HepG2 (cell line): ENCODE results near the gene CRHR1. TPM values are rescaled to one million over a fixed set of nuclear protein-coding genes. Genes with fewer than 3 reads are reported as not detected.

Experiments
- ATAC-seq: fragments of 200-7000 bp; cut with Tn5 transposase; 3 replicates; pipeline ENCODE4 v1.9.1; 2020; ENCODE audit warnings: mild to moderate bottlenecking, moderate library complexity
- BruUV-seq: library from RNA; stranded (reverse); fragments of 400-500 nt; replicated peaks from 2 replicates; lab custom pipeline; 2021; lab: Mats Ljungman, UMichigan
- CTCF ChIA-PET: fragments of 300-600 bp; formaldehyde crosslinking; extraction: SDS; loops from one replicate; lab custom pipeline; 2021; ENCODE audit warnings: low total read pairs, inconsistent platforms, low intra/inter-chr PET ratio; lab: Yijun Ruan, JAX
- POLR2A ChIA-PET: fragments of 350-600 bp; sonication (Branson Sonifier 250); formaldehyde crosslinking; loops from one replicate; lab custom pipeline; 2020; ENCODE audit warnings: antibody characterized with exemption, inconsistent platforms; lab: Yijun Ruan, JAX
- DNase-seq: peaks from one replicate; pipeline ENCODE4 v3.0.0-alpha.2; 2015; ENCODE audit warnings: low spot score
- FAIRE-seq: peaks from 3 replicates; lab custom pipeline; 2011; peaks lifted over from hg19 to GRCh38; lab: Jason Lieb, UNC
- H2AFZ ChIP-seq: one replicate; pipeline ENCODE4 v1.6.1; 2011; ENCODE audit warnings: low read length, inconsistent platforms
- H3K27ac ChIP-seq: fragments of 300-600 bp; 3 replicates; pipeline ENCODE4 v1.8.0; 2011; ENCODE audit warnings: mixed run types, mild to moderate bottlenecking, mixed read lengths, low read length, inconsistent platforms; ENCODE audit not compliant: insufficient read depth; ENCODE audit errors: extremely low read length
- H3K27me3 ChIP-seq, 2 experiments: fragments of 200-600 bp in 1 of 2; 2 replicates in 1 of 2; 3 replicates in 1 of 2; pipeline versions ENCODE4 v1.6.0 to v1.8.0; 2011; ENCODE audit warnings: low read length in 2 of 2, mild to moderate bottlenecking in 2 of 2, moderate library complexity in 2 of 2, inconsistent platforms in 1 of 2; ENCODE audit not compliant: insufficient read depth in 2 of 2, control insufficient read depth in 1 of 2
- H3K36me3 ChIP-seq, 2 experiments: fragments of 200-600 bp in 1 of 2; replicated peaks in 1 of 2; 2 replicates in 1 of 2; 3 replicates in 1 of 2; pipeline versions ENCODE4 v1.5.1 to v1.8.0; 2011; ENCODE audit warnings: low read length in 2 of 2, inconsistent platforms in 1 of 2; ENCODE audit not compliant: insufficient read depth in 2 of 2, control insufficient read depth in 1 of 2
- H3K4me1 ChIP-seq: 2 replicates; pipeline ENCODE4 v1.5.1; 2012; ENCODE audit warnings: low read length, inconsistent platforms; ENCODE audit not compliant: insufficient read depth
- H3K4me2 ChIP-seq: 2 replicates; pipeline ENCODE4 v1.6.0; 2011; ENCODE audit warnings: low read depth, low read length, inconsistent platforms
- H3K4me3 ChIP-seq, 3 experiments: fragments of 200-600 bp in 1 of 3; sonication (generic), shearing (Covaris generic) in 1 of 3; replicated peaks in 1 of 3; 2 replicates each; pipeline ENCODE4 v1.5.1; 2011 to 2016; ENCODE audit warnings: low read length in 3 of 3, inconsistent platforms in 2 of 3, low read depth in 2 of 3, mild to moderate bottlenecking in 2 of 3, control low read depth in 1 of 3, mixed read lengths in 1 of 3; ENCODE audit not compliant: insufficient read depth in 1 of 3
- H3K79me2 ChIP-seq: one replicate; pipeline ENCODE4 v1.6.1; 2011; ENCODE audit warnings: low read length, inconsistent platforms; ENCODE audit not compliant: insufficient read depth
- H3K9ac ChIP-seq: 2 replicates; pipeline ENCODE4 v1.6.0; 2011; ENCODE audit warnings: mild to moderate bottlenecking, low read depth, low read length, inconsistent platforms; ENCODE audit not compliant: insufficient read depth
- H3K9me3 ChIP-seq: 2 replicates; pipeline ENCODE4 v1.5.1; 2012; ENCODE audit warnings: mild to moderate bottlenecking, low read length
- H4K20me1 ChIP-seq: 2 replicates; pipeline ENCODE4 v1.6.0; 2011; ENCODE audit warnings: inconsistent platforms, mild to moderate bottlenecking, low read length, moderate library complexity; ENCODE audit not compliant: insufficient read depth
- BRCA1 ChIP-seq: sonication (generic); formaldehyde crosslinking; IDR thresholded peaks from 2 replicates; pipeline ENCODE4 v1.4.0; 2020; ENCODE audit warnings: missing genetic modification reagents
- GMEB1 ChIP-seq: sonication (generic); formaldehyde crosslinking; IDR thresholded peaks from 2 replicates; pipeline ENCODE4 v1.5.1; 2020; ENCODE audit warnings: missing genetic modification reagents, mild to moderate bottlenecking, borderline replicate concordance
- HDAC1 ChIP-seq: sonication (generic); formaldehyde crosslinking; IDR thresholded peaks from 2 replicates; pipeline ENCODE4 v1.5.1; 2020; ENCODE audit warnings: mild to moderate bottlenecking, missing genetic modification reagents
- HOXA9 ChIP-seq: sonication (generic); formaldehyde crosslinking; IDR thresholded peaks from 2 replicates; pipeline ENCODE4 v1.8.1; 2022; ENCODE audit warnings: missing genetic modification reagents, mild to moderate bottlenecking, moderate library complexity, borderline replicate concordance
- KIAA2018 ChIP-seq: sonication (generic); formaldehyde crosslinking; IDR thresholded peaks from 2 replicates; pipeline ENCODE4 v1.5.0; 2020; ENCODE audit warnings: mild to moderate bottlenecking, missing genetic modification reagents, borderline replicate concordance
- KLF15 ChIP-seq: sonication (generic); formaldehyde crosslinking; IDR thresholded peaks from 2 replicates; pipeline ENCODE4 v1.8.1; 2023; ENCODE audit warnings: borderline replicate concordance, mild to moderate bottlenecking, inconsistent platforms, missing genetic modification reagents, mixed read lengths
- NFE2L1 ChIP-seq: sonication (generic); formaldehyde crosslinking; IDR thresholded peaks from 2 replicates; pipeline ENCODE4 v1.4.0; 2020; ENCODE audit warnings: missing genetic modification reagents, mild to moderate bottlenecking, borderline replicate concordance
- RARA ChIP-seq: IDR thresholded peaks from 2 replicates; pipeline ENCODE4 v1.6.1; 2016; ENCODE audit warnings: missing genetic modification reagents, missing compliant biosample characterization
- SMARCE1 ChIP-seq: fragments of 450-650 bp; IDR thresholded peaks from 2 replicates; pipeline ENCODE4 v1.6.1; 2017; ENCODE audit warnings: borderline replicate concordance
- ZFP91 ChIP-seq: sonication (generic); formaldehyde crosslinking; IDR thresholded peaks from 2 replicates; pipeline ENCODE4 v1.9.0; 2022; ENCODE audit warnings: missing genetic modification reagents, mild to moderate bottlenecking, borderline replicate concordance
- ZNF282 ChIP-seq: fragments of 450-650 bp; IDR thresholded peaks from 2 replicates; pipeline ENCODE4 v1.6.1; 2018; ENCODE audit not compliant: partially characterized antibody
- ZNF563 ChIP-seq: sonication (generic); formaldehyde crosslinking; IDR thresholded peaks from 2 replicates; pipeline ENCODE4 v1.8.0; 2022; ENCODE audit warnings: mild to moderate bottlenecking, moderate library complexity, missing genetic modification reagents
- ZNF773 ChIP-seq: sonication (generic); formaldehyde crosslinking; IDR thresholded peaks from 2 replicates; pipeline ENCODE4 v1.4.0; 2020; ENCODE audit warnings: missing genetic modification reagents, borderline replicate concordance
- WGBS: methylation state at CpG from one replicate; pipeline ENCODE4 v1.1.6; 2017; ENCODE audit warnings: low lambda C conversion rate; 5-methylcytosine and 5-hydroxymethylcytosine counted together
- in situ Hi-C: cut with HindIII; loops from 2 replicates; pipeline ENCODE4 v1.10.0; 2017; ENCODE audit warnings: low pct_unique_long_range_greater_than_20kb; ENCODE audit not compliant: extremely low pct_ligation_motif_present
- intact Hi-C: fragments of 100-400 bp; cut with micrococcal nuclease; formaldehyde crosslinking; loops from one replicate; pipeline ENCODE4 v1.10.0; 2022; ENCODE audit not compliant: unreplicated experiment
- polyA plus RNA-seq, 8 experiments: library from polyadenylated mRNA; depleted of rRNA in 3 of 8; stranded (reverse) in 7 of 8; unstranded in 1 of 8; fragments of >200 nt; fragmentation: Illumina TruSeq in 4 of 8; extraction: Trizol in 4 of 8; gene quantifications; 2 replicates each; pipeline versions ENCODE4 v1.2.1 to v1.2.3, GENCODE V29; 2011 to 2016; ENCODE audit warnings: low read depth in 4 of 8, missing spikeins in 1 of 8, mixed read lengths in 1 of 8; ENCODE audit not compliant: insufficient read depth in 1 of 8
- total RNA-seq, 5 experiments: library from RNA; depleted of rRNA; stranded (reverse); fragments of >200 nt; fragmentation: Illumina TruSeq; extraction: Trizol; gene quantifications; 2 replicates each; pipeline ENCODE4 v1.2.3, GENCODE V29; 2016; ENCODE audit warnings: low read depth in 1 of 5

CRHR1 gene
- total and polyA plus RNA-seq, 2 of the 13 experiments (the other 11 are each of a cell fraction or from before 2014, with no cell fraction given): not detected

GRCh38 chr17:45823598-45823997 is 39.5 kb downstream of the CRHR1 start:
- CTCF ChIA-PET: no interaction called here
- 29% methylated on average over 10 of the region's 10 CpGs for WGBS
- no peak overlapping the region for H3K4me2 ChIP-seq
- no peak overlapping the region for H3K9ac ChIP-seq
- intact Hi-C loops: no loop called here
- H4K20me1 ChIP-seq: no peaks in the 10 kb centered on the region
- POLR2A ChIA-PET: no interaction called here
- in situ Hi-C loops: no loop called here
- H3K9me3 ChIP-seq: no peaks in the 10 kb centered on the region
- FAIRE-seq (no peak), DNase-seq (no peak), ATAC-seq (no peak)
- no peaks in the 10 kb centered on the region for H3K4me1 ChIP-seq
- TF ChIP-seq GMEB1 (CRISPR knock-in tag): no peak
- TF ChIP-seq ZNF563: no peak
- no peak for TF ChIP-seq RARA (CRISPR knock-in tag)
- no peak for TF ChIP-seq HDAC1 (CRISPR knock-in tag)
- no peak for TF ChIP-seq ZFP91
- no peak for TF ChIP-seq ZNF282
- TF ChIP-seq ZNF773 (CRISPR knock-in tag): no peak
- TF ChIP-seq KIAA2018: no peak
- no peak for TF ChIP-seq SMARCE1
- TF ChIP-seq NFE2L1 (CRISPR knock-in tag): no peak
- no peak for TF ChIP-seq BRCA1
- TF ChIP-seq HOXA9 (CRISPR knock-in tag): no peak
- no peak for TF ChIP-seq KLF15
- no TSS peak for BruUV-seq
- H2AFZ ChIP-seq: no peak overlapping the region
- H3K36me3 ChIP-seq: no peaks in the 10 kb centered on the region
- no peak overlapping the region for H3K4me3 ChIP-seq
- H3K27me3 ChIP-seq: peaks cover 24 to 90% of the 10 kb centered on the region in 2 experiments
- H3K79me2 ChIP-seq: no peaks in the 10 kb centered on the region
- no peak overlapping the region for H3K27ac ChIP-seq
